Keratinocyte (primary cell): ENCODE data around the gene NPHS1.

Experiments used
- CTCF ChIP-seq, 3 experiments: IDR thresholded peaks in 1 of 3; conservative IDR thresholded peaks in 1 of 3; optimal IDR thresholded peaks in 1 of 3; 2 replicates in 2 of 3; 3 replicates in 1 of 3; pipeline versions ENCODE3 to v1.5.1; 2011; ENCODE audit warnings: low read length in 3 of 3, mild to moderate bottlenecking in 3 of 3, moderate library complexity in 2 of 3, control low read depth in 1 of 3, inconsistent platforms in 1 of 3; ENCODE audit not compliant: insufficient read depth in 2 of 3; ENCODE audit errors: extremely low read depth in 1 of 3
- EZH2 ChIP-seq: IDR thresholded peaks from one replicate; pipeline ENCODE4 v1.6.1; 2012; ENCODE audit warnings: inconsistent platforms, mild to moderate bottlenecking, low read length, moderate library complexity

- TF ChIP-seq CTCF (optimal IDR thresholded peaks at IDR 0.05 in 1 of 3, IDR thresholded peaks at IDR 0.05 in 1 of 3, conservative IDR thresholded peaks at IDR 0.05 in 1 of 3; ENCODE audit: extremely low read depth in 1 of 3, insufficient read depth in 2 of 3, low read length in 3 of 3) (no peak), EZH2 (no peak)
Measured at GRCh38 chr19:35889370-35890112, 37.2 kb upstream of the NPHS1 start.
